Osteoblast (primary cell): ENCODE measurements around the gene LOXHD1. TPM values are rescaled to one million over a fixed set of nuclear protein-coding genes. Genes with fewer than 3 reads are reported as not detected.

ENCODE experiments used
- DNase-seq: peaks from one replicate; pipeline ENCODE4 v3.0.0; 2011; ENCODE audit warnings: low spot score, mixed read lengths; ENCODE audit not compliant: insufficient read length; ENCODE audit errors: missing footprints
- H2AFZ ChIP-seq: 2 replicates; pipeline ENCODE4 v1.6.0; 2011; ENCODE audit warnings: mild to moderate bottlenecking, low read length
- H3K27ac ChIP-seq: 2 replicates; pipeline ENCODE4 v1.5.1; 2011; ENCODE audit warnings: mild to moderate bottlenecking, low read depth, low read length, moderate library complexity
- H3K27me3 ChIP-seq: 2 replicates; pipeline ENCODE4 v1.6.0; 2012; ENCODE audit warnings: mild to moderate bottlenecking, control low read depth, inconsistent platforms, low read length, moderate library complexity; ENCODE audit not compliant: insufficient read depth
- H3K36me3 ChIP-seq: 2 replicates; pipeline ENCODE4 v1.5.1; 2011; ENCODE audit warnings: mild to moderate bottlenecking, low read length, control low read depth, moderate library complexity; ENCODE audit not compliant: insufficient read depth
- H3K4me1 ChIP-seq: 2 replicates; pipeline ENCODE4 v1.5.1; 2011; ENCODE audit warnings: mild to moderate bottlenecking, low read length, control low read depth, moderate library complexity; ENCODE audit not compliant: insufficient read depth
- H3K4me2 ChIP-seq: 2 replicates; pipeline ENCODE4 v1.6.0; 2011; ENCODE audit warnings: mild to moderate bottlenecking, low read length; ENCODE audit not compliant: insufficient read depth
- H3K4me3 ChIP-seq: fragments of 200-600 bp; sonication (generic); 3 replicates; pipeline ENCODE4 v1.5.1; 2012; ENCODE audit warnings: mild to moderate bottlenecking, low read length, inconsistent platforms; ENCODE audit not compliant: insufficient read depth
- H3K79me2 ChIP-seq: 2 replicates; pipeline ENCODE4 v1.6.0; 2012; ENCODE audit warnings: mild to moderate bottlenecking, low read length, control low read depth, inconsistent platforms; ENCODE audit not compliant: insufficient read depth
- H3K9me3 ChIP-seq: 2 replicates; pipeline ENCODE4 v1.5.1; 2011; ENCODE audit warnings: low read depth, low read length, control low read depth
- H4K20me1 ChIP-seq: 2 replicates; pipeline ENCODE4 v1.6.0; 2012; ENCODE audit warnings: mild to moderate bottlenecking, low read length, control low read depth; ENCODE audit not compliant: insufficient read depth
- CTCF ChIP-seq: IDR thresholded peaks from 2 replicates; pipeline ENCODE4 v1.5.1; 2011; ENCODE audit warnings: mild to moderate bottlenecking, low read depth, low read length, moderate library complexity; ENCODE audit errors: extremely low read depth
- total RNA-seq: library from RNA; depleted of rRNA; stranded (reverse); fragments of >200 nt; gene quantifications from 2 replicates; pipeline ENCODE4 v1.2.3, GENCODE V29; 2012

LOXHD1 gene
- total RNA-seq, 1 donor: not detected

DNA sequence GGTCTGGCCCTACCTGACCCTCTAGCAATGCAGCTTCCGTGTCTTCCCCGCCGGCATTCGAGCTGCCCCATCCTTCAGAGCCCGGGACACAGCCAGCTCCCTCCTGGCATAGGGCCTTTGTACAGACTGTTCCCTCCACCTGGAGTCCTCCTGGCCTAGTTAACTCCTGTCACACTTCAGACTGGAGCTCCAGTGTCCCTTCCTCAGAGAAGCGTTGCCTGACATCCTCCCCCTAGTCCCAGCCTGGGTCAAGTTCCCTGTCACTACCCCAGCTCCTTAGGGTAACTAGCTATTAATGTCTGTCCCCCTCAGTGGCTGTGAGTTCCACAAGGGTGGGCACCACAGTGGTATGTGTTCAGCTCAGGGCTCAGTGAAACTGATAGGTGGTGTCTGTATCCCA, 45.5 kb upstream of the LOXHD1 start:
- no peak for TF ChIP-seq CTCF
- Histone ChIP-seq H3K27me3 (no peaks in the 10 kb centered on the region), H3K4me2 (no peak overlapping the region), H3K79me2 (no peaks in the 10 kb centered on the region), H3K9me3 (no peaks in the 10 kb centered on the region), H3K27ac (no peak overlapping the region), H3K4me1 (no peaks in the 10 kb centered on the region), H4K20me1 (no peaks in the 10 kb centered on the region), H3K4me3 (no peak overlapping the region), H3K36me3 (no peaks in the 10 kb centered on the region), H2AFZ (no peak overlapping the region)
- DNase-seq: peak; percentile 62

DNA sequence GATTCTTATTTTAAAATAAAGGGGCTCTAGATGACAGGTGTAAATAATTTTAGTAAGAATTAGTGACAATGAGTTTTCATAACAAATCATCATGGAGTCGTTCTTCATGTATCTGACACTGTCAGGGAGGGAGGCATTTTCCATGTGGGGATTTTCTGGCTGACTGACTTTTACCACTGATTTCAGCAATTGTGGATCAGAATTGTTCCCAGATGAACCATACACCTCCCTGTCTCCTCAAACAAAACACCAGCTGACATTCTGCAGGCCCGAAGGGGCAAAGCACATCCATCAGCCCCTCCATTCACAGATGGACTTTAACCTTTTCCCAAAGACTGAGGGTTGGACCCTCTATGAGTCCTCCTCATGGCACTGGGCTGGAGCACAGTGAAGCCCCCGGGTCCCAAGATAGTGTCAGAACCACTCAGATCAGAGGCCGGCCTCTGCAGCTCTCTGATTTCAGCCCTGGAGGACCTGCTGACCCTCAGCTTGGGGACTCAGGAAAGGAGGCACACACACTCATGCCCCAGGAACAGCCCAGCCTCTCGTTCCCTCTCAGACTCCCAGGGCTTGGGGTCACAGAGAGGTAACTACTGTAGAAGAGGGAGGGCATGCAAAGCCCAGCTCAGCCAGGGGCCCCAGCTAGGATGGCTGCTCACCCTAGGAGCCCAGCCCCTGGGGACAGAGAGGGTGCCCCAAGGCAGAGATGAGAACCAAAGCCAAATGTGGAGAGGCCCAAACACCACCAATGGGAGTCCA, 43.2 kb upstream of the LOXHD1 start:
- Histone ChIP-seq H2AFZ (no peak overlapping the region), H3K27ac (no peak overlapping the region), H3K4me2 (no peak overlapping the region), H3K4me3 (no peak overlapping the region), H3K79me2 (no peaks in the 10 kb centered on the region), H4K20me1 (no peaks in the 10 kb centered on the region), H3K4me1 (no peaks in the 10 kb centered on the region), H3K36me3 (no peaks in the 10 kb centered on the region), H3K9me3 (no peaks in the 10 kb centered on the region), H3K27me3 (no peaks in the 10 kb centered on the region)
- DNase-seq: no peak
- no peak for TF ChIP-seq CTCF

GRCh38 chr18:46696702-46697101, 39.7 kb upstream of the LOXHD1 start:
- no peak overlapping the region for H2AFZ ChIP-seq
- no peaks in the 10 kb centered on the region for H3K27me3 ChIP-seq
- H3K4me2 ChIP-seq: no peak overlapping the region
- H3K9me3 ChIP-seq: no peaks in the 10 kb centered on the region
- H3K4me3 ChIP-seq: no peak overlapping the region
- no peaks in the 10 kb centered on the region for H4K20me1 ChIP-seq
- no peaks in the 10 kb centered on the region for H3K79me2 ChIP-seq
- H3K4me1 ChIP-seq: no peaks in the 10 kb centered on the region
- no peak for DNase-seq
- H3K36me3 ChIP-seq: no peaks in the 10 kb centered on the region
- no peak overlapping the region for H3K27ac ChIP-seq
- TF ChIP-seq CTCF: no peak

DNA sequence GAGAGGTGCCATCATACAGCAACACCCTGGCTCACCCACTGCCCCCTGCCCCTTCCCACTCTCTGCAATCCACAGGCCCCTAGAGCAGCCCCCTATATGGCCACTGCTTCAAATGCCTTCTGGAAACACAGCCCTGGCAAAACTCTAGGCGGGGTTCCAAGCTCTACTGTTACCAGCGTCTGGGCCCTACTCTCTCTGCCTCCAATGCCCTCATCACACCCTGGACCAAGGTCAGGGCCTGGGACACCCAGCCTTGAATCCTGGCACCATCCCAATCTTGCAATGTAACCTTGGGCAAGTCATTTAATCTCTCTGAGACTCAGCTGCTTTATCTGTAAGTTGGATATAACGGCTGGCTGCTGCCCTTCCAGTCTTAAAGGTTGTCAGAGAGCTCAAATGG, 39.2 kb upstream of the LOXHD1 start:
- H3K36me3 ChIP-seq: no peaks in the 10 kb centered on the region
- DNase-seq: no peak

More for the DNA sequence above, 39.2 kb upstream of the LOXHD1 start:
- Histone ChIP-seq H4K20me1 (no peaks in the 10 kb centered on the region), H3K27ac (no peak overlapping the region), H2AFZ (no peak overlapping the region), H3K4me1 (no peaks in the 10 kb centered on the region), H3K4me3 (no peak overlapping the region), H3K27me3 (no peaks in the 10 kb centered on the region), H3K9me3 (no peaks in the 10 kb centered on the region), H3K4me2 (no peak overlapping the region), H3K79me2 (no peaks in the 10 kb centered on the region)
- TF ChIP-seq CTCF: no peak
